SK-N-SH treated with all-trans-retinoic acid at 6 μM for 48 hours (cell line): ENCODE data around the gene KNCN.

Experiments used
- ARNTL ChIP-seq: fragments of 450-650 bp; formaldehyde crosslinking; IDR thresholded peaks from 2 replicates; pipeline ENCODE4 v1.5.0; 2020; ENCODE audit warnings: low read depth, mild to moderate bottlenecking, moderate library complexity, borderline replicate concordance
- BACH2 ChIP-seq: fragments of 250-450 bp; sonication (Bioruptor Pico); IDR thresholded peaks from 2 replicates; pipeline ENCODE4 v1.9.0; 2021; ENCODE audit warnings: mild to moderate bottlenecking, borderline replicate concordance
- CREB5 ChIP-seq: fragments of 250-450 bp; sonication (Bioruptor Pico); IDR thresholded peaks from 2 replicates; pipeline ENCODE4 v1.5.1; 2020; ENCODE audit warnings: low read depth, mild to moderate bottlenecking, moderate library complexity
- ISL1 ChIP-seq: fragments of 250-450 bp; sonication (Bioruptor Pico); IDR thresholded peaks from 2 replicates; pipeline ENCODE4 v2.1.2; 2022; ENCODE audit warnings: mild to moderate bottlenecking, moderate library complexity
- POU6F1 ChIP-seq: fragments of 250-450 bp; sonication (Bioruptor Pico); IDR thresholded peaks from 2 replicates; pipeline ENCODE4 v1.8.0; 2021; ENCODE audit warnings: low read depth, mild to moderate bottlenecking, moderate library complexity, borderline replicate concordance
- PPARA ChIP-seq: fragments of 250-450 bp; sonication (Bioruptor Pico); IDR thresholded peaks from 2 replicates; pipeline ENCODE4 v1.5.0; 2020; ENCODE audit warnings: mild to moderate bottlenecking, borderline replicate concordance
- SNAI2 ChIP-seq: fragments of 250-450 bp; sonication (Bioruptor Pico); IDR thresholded peaks from 2 replicates; pipeline ENCODE4 v1.5.0; 2020; ENCODE audit warnings: mild to moderate bottlenecking, moderate library complexity
- TOX ChIP-seq: fragments of 250-450 bp; sonication (Bioruptor Pico); IDR thresholded peaks from 2 replicates; pipeline ENCODE4 v1.8.0; 2021; ENCODE audit warnings: mild to moderate bottlenecking, moderate library complexity, borderline replicate concordance
- ZC3H10 ChIP-seq: fragments of 250-450 bp; sonication (Bioruptor Pico); IDR thresholded peaks from 2 replicates; pipeline ENCODE4 v1.5.1; 2021; ENCODE audit warnings: mild to moderate bottlenecking, moderate library complexity
- ZFP30 ChIP-seq: fragments of 450-650 bp; formaldehyde crosslinking; IDR thresholded peaks from 2 replicates; pipeline ENCODE4 v1.5.0; 2022; ENCODE audit warnings: mild to moderate bottlenecking, moderate library complexity
- TF ChIP-seq, protein P1 (sequence below): fragments of 250-450 bp; sonication (Bioruptor Pico); IDR thresholded peaks from 2 replicates; pipeline ENCODE4 v1.5.0; 2020; ENCODE audit warnings: mild to moderate bottlenecking, moderate library complexity

DNA sequence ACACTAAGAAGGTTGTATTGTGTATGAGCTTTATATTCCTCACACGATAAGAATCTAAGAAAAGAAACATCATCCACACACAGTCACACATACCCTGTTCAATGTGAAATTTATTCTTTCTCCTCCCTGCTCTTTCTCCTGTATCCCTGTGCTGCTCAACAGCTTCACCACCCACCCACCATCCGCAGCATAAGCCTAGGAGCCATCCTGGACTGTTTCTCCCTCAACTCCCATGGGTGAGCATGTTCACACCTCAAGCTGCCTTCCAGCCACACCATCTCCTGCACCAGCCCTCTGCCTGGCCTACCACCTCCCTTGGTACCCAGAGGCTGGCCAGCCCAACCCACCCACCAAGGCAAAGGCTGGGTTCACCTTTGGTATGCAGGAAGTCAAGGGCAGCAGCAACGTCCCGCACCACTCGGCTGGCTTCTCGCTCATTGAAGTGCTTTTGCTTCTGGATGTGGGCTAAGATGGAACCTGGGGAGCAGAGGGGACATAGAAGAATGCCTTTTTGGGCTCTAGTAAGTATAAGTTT, 20.3 kb upstream of the KNCN start:
- TF ChIP-seq POU6F1 (CRISPR knock-in tag) (no peak), PPARA (CRISPR knock-in tag) (no peak), ISL1 (CRISPR knock-in tag) (no peak), BACH2 (no peak), ARNTL (CRISPR knock-in tag) (no peak), CREB5 (CRISPR knock-in tag) (no peak), ZC3H10 (CRISPR knock-in tag) (no peak), ZFP30 (CRISPR knock-in tag) (no peak), SNAI2 (CRISPR knock-in tag) (no peak), TOX (no peak)
- TF ChIP-seq, protein P1, sequence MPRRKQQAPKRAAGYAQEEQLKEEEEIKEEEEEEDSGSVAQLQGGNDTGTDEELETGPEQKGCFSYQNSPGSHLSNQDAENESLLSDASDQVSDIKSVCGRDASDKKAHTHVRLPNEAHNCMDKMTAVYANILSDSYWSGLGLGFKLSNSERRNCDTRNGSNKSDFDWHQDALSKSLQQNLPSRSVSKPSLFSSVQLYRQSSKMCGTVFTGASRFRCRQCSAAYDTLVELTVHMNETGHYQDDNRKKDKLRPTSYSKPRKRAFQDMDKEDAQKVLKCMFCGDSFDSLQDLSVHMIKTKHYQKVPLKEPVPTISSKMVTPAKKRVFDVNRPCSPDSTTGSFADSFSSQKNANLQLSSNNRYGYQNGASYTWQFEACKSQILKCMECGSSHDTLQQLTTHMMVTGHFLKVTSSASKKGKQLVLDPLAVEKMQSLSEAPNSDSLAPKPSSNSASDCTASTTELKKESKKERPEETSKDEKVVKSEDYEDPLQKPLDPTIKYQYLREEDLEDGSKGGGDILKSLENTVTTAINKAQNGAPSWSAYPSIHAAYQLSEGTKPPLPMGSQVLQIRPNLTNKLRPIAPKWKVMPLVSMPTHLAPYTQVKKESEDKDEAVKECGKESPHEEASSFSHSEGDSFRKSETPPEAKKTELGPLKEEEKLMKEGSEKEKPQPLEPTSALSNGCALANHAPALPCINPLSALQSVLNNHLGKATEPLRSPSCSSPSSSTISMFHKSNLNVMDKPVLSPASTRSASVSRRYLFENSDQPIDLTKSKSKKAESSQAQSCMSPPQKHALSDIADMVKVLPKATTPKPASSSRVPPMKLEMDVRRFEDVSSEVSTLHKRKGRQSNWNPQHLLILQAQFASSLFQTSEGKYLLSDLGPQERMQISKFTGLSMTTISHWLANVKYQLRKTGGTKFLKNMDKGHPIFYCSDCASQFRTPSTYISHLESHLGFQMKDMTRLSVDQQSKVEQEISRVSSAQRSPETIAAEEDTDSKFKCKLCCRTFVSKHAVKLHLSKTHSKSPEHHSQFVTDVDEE (CRISPR knock-in tag) = no peak
